ENCODE results near the gene MCM5.

Gene MCM5

GRCh38 chr22:35439365-35439717 is 39.4 kb downstream of the MCM5 start:
- Mint-ChIP-seq H3K27me3 (no peaks in the 10 kb centered on the region), H3K27ac (no peak overlapping the region), H3K4me1 (peaks cover 23% of the 10 kb centered on the region), H3K4me3 (no peak overlapping the region), H3K36me3 (peaks cover 40% of the 10 kb centered on the region), H3K9me3 (peaks cover 11% of the 10 kb centered on the region)
- DNase-seq (ENCODE audit: low spot score in 2 of 2), result no peak
- ATAC-seq (ENCODE audit: low read depth), result no peak

- Mint-ChIP-seq H3K4me3 (no peak overlapping the region), H3K9me3 (peaks cover 11% of the 10 kb centered on the region), H3K4me1 (peaks cover 23% of the 10 kb centered on the region), H3K36me3 (peaks cover 35% of the 10 kb centered on the region), H3K27me3 (no peaks in the 10 kb centered on the region), H3K27ac (no peak overlapping the region)
- DNase-seq (ENCODE audit: low spot score in 2 of 2), result no peak
- no peak for ATAC-seq (ENCODE audit: low read depth)
These were observed 40.2 kb downstream of the MCM5 start for GRCh38 chr22:35440129-35440528.

- ATAC-seq (ENCODE audit: low read depth), result no peak
- H3K27ac Mint-ChIP-seq, result peak overlapping the region; percentile 36
- no peak overlapping the region for H3K4me3 Mint-ChIP-seq
- no peaks in the 10 kb centered on the region for H3K27me3 Mint-ChIP-seq
- H3K9me3 Mint-ChIP-seq, result peaks cover 11% of the 10 kb centered on the region
- DNase-seq (ENCODE audit: low spot score in 2 of 2), result no peak
- peaks cover 21% of the 10 kb centered on the region for H3K4me1 Mint-ChIP-seq
- peaks cover 32% of the 10 kb centered on the region for H3K36me3 Mint-ChIP-seq
These were observed 41.7 kb downstream of the MCM5 start for GRCh38 chr22:35441489-35442100.

- ATAC-seq (ENCODE audit: low read depth), result no peak
- H3K4me3 Mint-ChIP-seq, result no peak overlapping the region
- peaks cover 20% of the 10 kb centered on the region for H3K4me1 Mint-ChIP-seq
- H3K36me3 Mint-ChIP-seq, result peaks cover 32% of the 10 kb centered on the region
- peaks cover 11% of the 10 kb centered on the region for H3K9me3 Mint-ChIP-seq
- no peaks in the 10 kb centered on the region for H3K27me3 Mint-ChIP-seq
- no peak for DNase-seq (ENCODE audit: low spot score in 2 of 2)
- peak overlapping the region; percentile 36 for H3K27ac Mint-ChIP-seq
These were observed 42.5 kb downstream of the MCM5 start for GRCh38 chr22:35442471-35442870.

GRCh38 chr22:35443338-35443737 is 43.4 kb downstream of the MCM5 start:
- H3K27me3 Mint-ChIP-seq, result no peaks in the 10 kb centered on the region
- no peak overlapping the region for H3K27ac Mint-ChIP-seq
- DNase-seq (ENCODE audit: low spot score in 2 of 2) (no peak), ATAC-seq (ENCODE audit: low read depth) (no peak)
- no peak overlapping the region for H3K4me3 Mint-ChIP-seq
- H3K9me3 Mint-ChIP-seq, result peaks cover 8% of the 10 kb centered on the region
- H3K36me3 Mint-ChIP-seq, result peaks cover 24% of the 10 kb centered on the region
- peaks cover 23% of the 10 kb centered on the region for H3K4me1 Mint-ChIP-seq

- peaks cover 1% of the 10 kb centered on the region for H3K9me3 Mint-ChIP-seq
- H3K4me3 Mint-ChIP-seq, result no peak overlapping the region
These were observed 44.1 kb downstream of the MCM5 start for GRCh38 chr22:35443790-35444684.

GRCh38 chr22:35444685-35445399 is 44.9 kb downstream of the MCM5 start:
- Mint-ChIP-seq H3K27ac (no peak overlapping the region), H3K4me1 (peaks cover 13% of the 10 kb centered on the region), H3K27me3 (no peaks in the 10 kb centered on the region), H3K4me3 (no peak overlapping the region), H3K36me3 (peaks cover 14% of the 10 kb centered on the region), H3K9me3 (no peaks in the 10 kb centered on the region)
- ATAC-seq (ENCODE audit: low read depth) (no peak), DNase-seq (ENCODE audit: low spot score in 2 of 2) (no peak)

More at GRCh38 chr22:35443790-35444684, 44.1 kb downstream of the MCM5 start:
- H3K4me1 Mint-ChIP-seq, result peaks cover 17% of the 10 kb centered on the region
- peaks cover 19% of the 10 kb centered on the region for H3K36me3 Mint-ChIP-seq
- H3K27me3 Mint-ChIP-seq, result no peaks in the 10 kb centered on the region
- DNase-seq (ENCODE audit: low spot score in 2 of 2) (no peak), ATAC-seq (ENCODE audit: low read depth) (no peak)
- H3K27ac Mint-ChIP-seq, result peak overlapping the region; percentile 26

GRCh38 chr22:35445933-35446332 is 46.0 kb downstream of the MCM5 start:
- Mint-ChIP-seq H3K36me3 (peaks cover 18% of the 10 kb centered on the region), H3K4me1 (peaks cover 13% of the 10 kb centered on the region), H3K4me3 (no peak overlapping the region), H3K9me3 (no peaks in the 10 kb centered on the region), H3K27ac (no peak overlapping the region), H3K27me3 (no peaks in the 10 kb centered on the region)
- DNase-seq (ENCODE audit: low spot score in 2 of 2) (no peak), ATAC-seq (ENCODE audit: low read depth) (no peak)

GRCh38 chr22:35446365-35446764 is 46.4 kb downstream of the MCM5 start:
- Mint-ChIP-seq H3K36me3 (peaks cover 19% of the 10 kb centered on the region), H3K9me3 (no peaks in the 10 kb centered on the region), H3K27me3 (no peaks in the 10 kb centered on the region), H3K4me1 (peaks cover 13% of the 10 kb centered on the region), H3K27ac (no peak overlapping the region), H3K4me3 (no peak overlapping the region)
- no peak for DNase-seq (ENCODE audit: low spot score in 2 of 2)
- ATAC-seq (ENCODE audit: low read depth), result no peak

- Mint-ChIP-seq H3K9me3 (no peaks in the 10 kb centered on the region), H3K4me3 (no peak overlapping the region), H3K27ac (no peak overlapping the region), H3K4me1 (peaks cover 11% of the 10 kb centered on the region), H3K36me3 (peaks cover 16% of the 10 kb centered on the region), H3K27me3 (no peaks in the 10 kb centered on the region)
- ATAC-seq (ENCODE audit: low read depth) (no peak), DNase-seq (ENCODE audit: low spot score in 2 of 2) (no peak)
These were observed 48.6 kb downstream of the MCM5 start for GRCh38 chr22:35448523-35448922.

GRCh38 chr22:35449829-35450689 is 50.1 kb downstream of the MCM5 start:
- no peaks in the 10 kb centered on the region for H3K9me3 Mint-ChIP-seq
- DNase-seq (ENCODE audit: low spot score in 2 of 2), result no peak
- H3K4me3 Mint-ChIP-seq, result no peak overlapping the region
- peaks cover 12% of the 10 kb centered on the region for H3K36me3 Mint-ChIP-seq
- H3K27ac Mint-ChIP-seq, result no peak overlapping the region
- no peak for ATAC-seq (ENCODE audit: low read depth)
- H3K4me1 Mint-ChIP-seq, result peaks cover 6% of the 10 kb centered on the region
- no peaks in the 10 kb centered on the region for H3K27me3 Mint-ChIP-seq

- H3K27me3 Mint-ChIP-seq, result no peaks in the 10 kb centered on the region
- ATAC-seq (ENCODE audit: low read depth), result no peak
- H3K4me1 Mint-ChIP-seq, result peaks cover 6% of the 10 kb centered on the region
- DNase-seq (ENCODE audit: low spot score in 2 of 2), result no peak
- no peaks in the 10 kb centered on the region for H3K9me3 Mint-ChIP-seq
- H3K36me3 Mint-ChIP-seq, result peaks cover 12% of the 10 kb centered on the region
- H3K27ac Mint-ChIP-seq, result no peak overlapping the region
- no peak overlapping the region for H3K4me3 Mint-ChIP-seq
These were observed 51.1 kb downstream of the MCM5 start for GRCh38 chr22:35450824-35451569.

- no peak overlapping the region for H3K4me3 Mint-ChIP-seq
- no peaks in the 10 kb centered on the region for H3K9me3 Mint-ChIP-seq
- H3K36me3 Mint-ChIP-seq, result peaks cover 10% of the 10 kb centered on the region
These were observed 51.7 kb downstream of the MCM5 start for GRCh38 chr22:35451592-35451991.

More at GRCh38 chr22:35451592-35451991, 51.7 kb downstream of the MCM5 start:
- ATAC-seq (ENCODE audit: low read depth) (no peak), DNase-seq (ENCODE audit: low spot score in 2 of 2) (no peak)
- Mint-ChIP-seq H3K27ac (no peak overlapping the region), H3K4me1 (peaks cover 6% of the 10 kb centered on the region), H3K27me3 (no peaks in the 10 kb centered on the region)

Data from memory B cell (primary cell).